Left forelimb (tissue), 1 donor: ENCODE results near the gene C1orf21.
"Not testable (repeated sequence)": the region's sequence is repeated elsewhere in the genome, so short reads cannot be mapped to it uniquely, and the experiment has no call there.

ENCODE experiments used
- DNase-seq: peaks from one replicate; pipeline ENCODE4 v3.0.0-alpha.2; 2018; ENCODE audit warnings: low spot score

Gene C1orf21, protein sequence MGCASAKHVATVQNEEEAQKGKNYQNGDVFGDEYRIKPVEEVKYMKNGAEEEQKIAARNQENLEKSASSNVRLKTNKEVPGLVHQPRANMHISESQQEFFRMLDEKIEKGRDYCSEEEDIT

GRCh38 chr1:184386312-184387068, at the start of gene C1orf21:
Gene C1orf21 (plus strand): TSS chr1:184387029. CDS start chr1:184477510, 90,481 bp downstream.
- DNase-seq: peak; percentile 95

GRCh38 chr1:184337865-184338264, 49.0 kb upstream of the C1orf21 start:
- DNase-seq: not testable (repeated sequence)

GRCh38 chr1:184340984-184341383, 45.8 kb upstream of the C1orf21 start:
- DNase-seq: no peak

DNA sequence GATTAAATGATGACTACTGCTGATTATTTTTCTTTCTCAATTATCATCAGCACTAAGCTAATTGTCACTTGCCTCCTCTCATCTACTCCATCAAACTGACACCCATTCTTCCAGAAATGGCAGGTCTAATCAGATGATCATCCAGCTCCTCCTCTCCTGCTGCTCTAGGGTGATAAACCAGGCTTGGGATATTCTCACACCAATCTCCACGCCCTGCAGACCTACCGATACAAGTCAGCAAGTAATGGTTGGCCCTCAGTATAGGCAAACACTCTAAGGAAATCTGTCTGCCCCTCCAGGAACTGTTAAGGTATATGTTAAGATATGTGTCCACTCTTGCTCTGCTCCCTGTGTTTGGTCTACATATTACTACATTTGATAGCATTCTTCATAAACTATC, 36.3 kb upstream of the C1orf21 start:
- DNase-seq: no peak

DNA sequence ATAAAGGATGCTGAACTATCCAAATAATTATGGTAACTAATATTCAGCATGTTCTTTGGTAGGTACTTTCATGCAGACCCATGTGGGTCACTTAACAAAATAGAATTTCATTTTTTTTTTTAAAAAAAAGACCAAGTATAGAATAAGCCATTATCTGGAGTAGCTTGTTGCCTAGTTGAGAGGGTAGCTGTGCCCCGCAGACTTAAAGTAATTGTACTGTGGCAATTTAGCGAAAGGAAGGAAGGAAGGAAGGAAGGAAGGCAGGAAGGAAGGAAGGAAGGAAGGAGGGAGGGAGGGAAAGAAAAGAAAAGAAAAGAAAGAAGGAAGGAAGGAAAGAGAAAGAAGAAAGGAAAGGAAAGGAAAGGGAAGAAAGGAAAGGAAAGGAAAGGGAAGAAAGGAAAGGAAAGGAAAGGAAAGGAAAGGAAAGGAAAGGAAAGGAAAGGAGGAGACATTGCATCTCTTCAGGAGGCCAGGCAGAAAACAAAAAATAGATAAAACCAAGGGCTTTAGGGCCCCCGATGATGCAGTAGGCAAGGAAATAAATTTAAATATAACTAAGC, 35.3 kb upstream of the C1orf21 start:
- DNase-seq: no peak

GRCh38 chr1:184352776-184353175, 34.1 kb upstream of the C1orf21 start:
- no peak for DNase-seq

GRCh38 chr1:184354719-184355118, 32.1 kb upstream of the C1orf21 start:
- no peak for DNase-seq

GRCh38 chr1:184356891-184357290, 29.9 kb upstream of the C1orf21 start:
- no peak for DNase-seq

DNA sequence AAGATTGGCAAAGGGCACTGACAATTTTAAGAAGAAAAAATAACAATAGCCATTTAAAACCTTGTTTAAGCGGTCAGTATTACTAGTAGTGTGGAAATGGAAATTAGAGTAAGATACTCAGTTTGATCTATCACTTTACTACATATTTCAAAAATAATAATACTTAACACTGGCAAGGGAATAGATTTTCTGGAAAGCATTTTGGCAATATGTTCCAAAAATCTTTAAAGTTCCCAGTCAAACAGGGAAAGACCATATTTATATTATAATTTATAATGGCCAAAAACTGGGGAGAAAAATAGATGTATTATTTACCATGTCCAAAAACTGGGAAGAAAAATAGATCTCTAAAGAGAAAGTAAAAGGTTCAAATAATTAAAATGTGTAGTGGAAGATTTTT, 28.6 kb upstream of the C1orf21 start:
- DNase-seq: no peak

GRCh38 chr1:184359909-184360308, 26.9 kb upstream of the C1orf21 start:
- DNase-seq: no peak

- DNase-seq: no peak
These were observed 24.0 kb upstream of the C1orf21 start for GRCh38 chr1:184362876-184363275.

DNA sequence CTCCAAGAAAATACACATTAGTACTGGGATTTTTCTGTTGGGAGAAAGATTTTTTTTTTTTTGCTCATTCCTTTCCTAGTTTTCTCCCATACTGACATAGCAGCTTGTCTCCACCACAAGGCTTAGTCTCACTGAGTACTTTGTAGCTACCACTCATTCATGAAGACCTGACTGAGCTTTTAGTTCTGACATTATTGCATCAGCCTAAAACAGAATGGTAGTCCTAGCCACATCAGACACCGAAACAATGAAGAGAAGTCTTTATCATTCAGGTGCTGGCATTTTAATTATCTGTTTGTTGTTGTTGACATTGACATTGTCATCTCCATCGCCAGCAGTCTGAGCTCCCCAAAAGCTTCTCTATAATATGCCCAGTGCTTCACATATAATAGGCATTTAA, 21.1 kb upstream of the C1orf21 start:
- no peak for DNase-seq

GRCh38 chr1:184366997-184367396, 19.8 kb upstream of the C1orf21 start:
- DNase-seq: no peak

GRCh38 chr1:184367427-184368038, 19.3 kb upstream of the C1orf21 start:
- DNase-seq: no peak

DNA sequence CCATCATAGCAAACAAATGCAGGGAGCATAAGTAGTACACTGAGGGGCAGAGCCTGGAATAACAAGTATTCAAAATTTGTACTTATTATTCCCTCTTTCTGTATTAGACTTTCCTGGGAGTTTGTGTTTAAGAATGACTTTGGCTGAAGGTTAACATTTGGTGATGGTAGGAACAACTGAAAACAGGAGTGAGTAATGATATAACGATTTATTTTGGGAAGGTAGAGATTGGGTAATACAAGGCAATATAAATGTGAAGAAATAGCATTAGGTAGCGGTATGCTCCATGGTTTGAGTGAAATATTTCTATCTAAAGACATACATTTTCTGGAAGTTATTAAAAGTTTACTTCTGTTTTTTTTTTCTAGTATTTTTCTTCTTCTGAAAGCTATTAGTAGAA, 18.5 kb upstream of the C1orf21 start:
- DNase-seq: no peak

- DNase-seq: no peak
These were observed 16.0 kb upstream of the C1orf21 start for GRCh38 chr1:184370850-184371249.

GRCh38 chr1:184373155-184373554, 13.7 kb upstream of the C1orf21 start:
- no peak for DNase-seq

DNA sequence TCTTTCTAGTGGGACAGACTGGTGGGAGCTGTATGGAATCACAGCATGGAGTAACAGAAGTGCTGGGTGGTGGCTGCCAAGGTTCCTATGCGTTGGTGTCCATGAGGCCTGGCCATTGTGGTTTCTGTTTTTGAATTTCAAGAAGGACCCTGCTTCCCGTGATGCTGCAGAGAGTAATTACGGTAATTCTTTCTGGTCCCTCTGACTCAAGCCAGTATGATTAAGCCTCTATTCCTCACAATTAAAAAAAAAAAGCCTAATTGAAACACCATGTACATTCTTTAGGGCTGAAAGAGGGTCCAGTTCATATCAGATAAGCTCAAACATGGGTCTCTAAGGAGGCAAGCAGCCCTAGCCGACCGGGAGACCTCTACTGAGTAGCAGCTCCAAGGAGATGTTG, 10.5 kb upstream of the C1orf21 start:
- no peak for DNase-seq

- DNase-seq: no peak
These were observed 7.6 kb upstream of the C1orf21 start for GRCh38 chr1:184379111-184379752.

GRCh38 chr1:184380468-184380867, 6.4 kb upstream of the C1orf21 start:
- DNase-seq: no peak

DNA sequence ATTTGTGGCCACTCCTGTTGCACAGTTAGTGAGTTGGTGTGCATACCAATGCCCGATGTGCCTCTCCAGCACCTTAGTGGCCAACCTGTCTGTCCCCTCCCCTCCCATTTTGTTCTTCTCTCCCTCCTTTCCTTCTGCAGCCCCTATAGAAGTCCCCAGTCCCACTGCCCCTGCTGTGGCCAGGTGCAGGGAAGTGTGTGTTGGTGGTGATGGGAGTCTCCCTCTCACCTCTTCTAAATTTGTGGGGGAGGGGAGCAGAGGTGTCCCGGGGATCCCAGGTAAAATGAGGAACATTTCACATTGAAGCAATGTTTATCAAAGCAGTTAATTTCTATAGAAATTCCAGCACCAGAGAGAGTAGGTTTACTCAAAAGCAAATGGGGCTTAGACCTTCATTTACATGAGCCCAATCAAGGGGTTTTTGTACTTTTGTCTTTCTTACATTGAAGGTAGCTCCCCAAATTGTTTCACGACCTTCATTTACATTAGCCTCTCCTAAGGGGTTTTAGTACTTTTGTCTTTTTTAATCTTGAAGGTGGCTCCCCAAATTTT, 3.0 kb upstream of the C1orf21 start:
- no peak for DNase-seq

DNA sequence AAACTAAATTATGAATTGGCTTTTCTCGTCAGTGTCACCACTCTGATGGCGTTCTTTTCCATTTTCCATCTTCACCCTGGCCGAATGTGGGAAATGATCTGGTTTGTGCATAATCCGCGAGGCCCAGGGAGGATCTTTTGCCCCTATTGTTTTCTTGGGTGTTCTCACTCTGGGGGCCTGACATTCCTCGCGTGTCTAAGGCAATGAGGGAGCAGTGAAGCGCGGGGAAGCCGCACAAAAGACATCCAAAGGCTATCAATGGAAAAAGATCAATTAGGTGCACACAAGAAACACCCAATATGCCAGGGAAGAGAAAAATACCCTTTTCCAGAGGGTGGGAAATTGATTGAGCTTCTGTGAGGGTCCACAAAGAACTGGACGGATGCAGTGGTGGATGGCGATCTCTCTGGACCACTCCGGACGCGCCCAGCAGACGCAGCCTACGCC, 941 bp upstream of the C1orf21 start:
- no peak for DNase-seq
